Measurements from ENCODE around the gene FHOD3. TPM values are rescaled to one million over a fixed set of nuclear protein-coding genes. Genes with fewer than 3 reads are reported as not detected.

The FHOD3 gene
- total RNA-seq, 1 experiment from 2014 or later = 18.1 TPM

GRCh38 chr18:36398419-36398818 is 100.9 kb downstream of the FHOD3 start:
- ChIA-PET CTCF (no interaction called here), POLR2A (ENCODE audit: unreplicated experiment) (no interaction called here)
- H3K4me1 ChIP-seq (ENCODE audit: insufficient read depth, low read length) = no peaks in the 10 kb centered on the region
- TF ChIP-seq EZH2phosphoT487 (IDR thresholded peaks at IDR 0.05; ENCODE audit: borderline replicate concordance, low read length) (no peak), EZH2 (IDR thresholded peaks at IDR 0.05; ENCODE audit: low read length, unreplicated experiment) (no peak)
- TF ChIP-seq, protein P1, sequence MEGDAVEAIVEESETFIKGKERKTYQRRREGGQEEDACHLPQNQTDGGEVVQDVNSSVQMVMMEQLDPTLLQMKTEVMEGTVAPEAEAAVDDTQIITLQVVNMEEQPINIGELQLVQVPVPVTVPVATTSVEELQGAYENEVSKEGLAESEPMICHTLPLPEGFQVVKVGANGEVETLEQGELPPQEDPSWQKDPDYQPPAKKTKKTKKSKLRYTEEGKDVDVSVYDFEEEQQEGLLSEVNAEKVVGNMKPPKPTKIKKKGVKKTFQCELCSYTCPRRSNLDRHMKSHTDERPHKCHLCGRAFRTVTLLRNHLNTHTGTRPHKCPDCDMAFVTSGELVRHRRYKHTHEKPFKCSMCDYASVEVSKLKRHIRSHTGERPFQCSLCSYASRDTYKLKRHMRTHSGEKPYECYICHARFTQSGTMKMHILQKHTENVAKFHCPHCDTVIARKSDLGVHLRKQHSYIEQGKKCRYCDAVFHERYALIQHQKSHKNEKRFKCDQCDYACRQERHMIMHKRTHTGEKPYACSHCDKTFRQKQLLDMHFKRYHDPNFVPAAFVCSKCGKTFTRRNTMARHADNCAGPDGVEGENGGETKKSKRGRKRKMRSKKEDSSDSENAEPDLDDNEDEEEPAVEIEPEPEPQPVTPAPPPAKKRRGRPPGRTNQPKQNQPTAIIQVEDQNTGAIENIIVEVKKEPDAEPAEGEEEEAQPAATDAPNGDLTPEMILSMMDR (conservative IDR thresholded peaks at IDR 0.05; ENCODE audit: low read depth, low read length) = no peak
- H2AFZ ChIP-seq (ENCODE audit: low read length) = no peak overlapping the region
- H4K20me1 ChIP-seq (ENCODE audit: low read length) = no peaks in the 10 kb centered on the region
- H3K4me3 ChIP-seq (ENCODE audit: low read length) = no peak overlapping the region
- intact Hi-C loops (cut with micrococcal nuclease) = no loop called here
- H3K27me3 ChIP-seq (ENCODE audit: low read length) = no peaks in the 10 kb centered on the region
- no peak overlapping the region for H3K4me2 ChIP-seq (ENCODE audit: low read length)
- ATAC-seq = no peak
- H3F3A ChIP-seq (ENCODE audit: low read length, unreplicated experiment) = no peaks in the 10 kb centered on the region
- H3K9ac ChIP-seq (ENCODE audit: low read length) = no peak overlapping the region
- no peak for DNase-seq
- no peaks in the 10 kb centered on the region for H3K79me2 ChIP-seq (ENCODE audit: low read length)
- H3K9me3 ChIP-seq (ENCODE audit: low read length) = no peaks in the 10 kb centered on the region
- H3K9me2 ChIP-seq (replicated peaks; ENCODE audit: low read length) = no peaks in the 10 kb centered on the region
- H3K36me3 ChIP-seq (ENCODE audit: low read depth, low read length) = no peaks in the 10 kb centered on the region; the same call in 1 of the 2 replicates
- BruUV-seq (replicated peaks) = no TSS peak
- no peak overlapping the region for H3K27ac ChIP-seq (ENCODE audit: low read length)

DNA sequence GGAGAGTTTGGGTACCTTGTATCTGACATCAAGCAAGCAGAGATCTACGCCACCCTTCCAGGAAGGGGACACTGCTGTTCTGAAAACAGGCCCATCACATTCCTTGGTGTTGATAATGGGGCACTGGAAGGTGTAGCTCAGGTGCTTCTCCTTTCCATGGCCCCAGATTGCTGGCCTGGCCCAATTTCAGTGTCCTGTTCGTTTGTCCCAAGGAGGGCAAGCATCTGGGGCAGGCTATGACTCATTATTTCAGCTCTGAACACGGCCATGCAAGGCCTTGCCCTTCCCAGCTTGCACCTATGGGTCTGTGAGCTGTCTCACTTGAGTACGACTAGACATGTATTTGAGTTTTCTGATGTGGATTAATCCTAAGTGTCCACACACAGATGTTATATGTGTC is 101.5 kb downstream of the FHOD3 start:
- intact Hi-C loops (cut with micrococcal nuclease) = no loop called here
- DNase-seq (no peak), ATAC-seq (no peak)
- Histone ChIP-seq H3K27me3 (ENCODE audit: low read length) (no peaks in the 10 kb centered on the region), H3K4me2 (ENCODE audit: low read length) (no peak overlapping the region), H2AFZ (ENCODE audit: low read length) (no peak overlapping the region), H3K4me1 (ENCODE audit: insufficient read depth, low read length) (no peaks in the 10 kb centered on the region), H3K9me3 (ENCODE audit: low read length) (no peaks in the 10 kb centered on the region), H3K27ac (ENCODE audit: low read length) (no peak overlapping the region), H3K79me2 (ENCODE audit: low read length) (no peaks in the 10 kb centered on the region), H3K36me3 (ENCODE audit: low read depth, low read length) (no peaks in the 10 kb centered on the region; the same call in 1 of the 2 replicates), H3K9me2 (replicated peaks; ENCODE audit: low read length) (no peaks in the 10 kb centered on the region), H3K4me3 (ENCODE audit: low read length) (no peak overlapping the region), H3K9ac (ENCODE audit: low read length) (no peak overlapping the region), H3F3A (ENCODE audit: low read length, unreplicated experiment) (no peaks in the 10 kb centered on the region), H4K20me1 (ENCODE audit: low read length) (no peaks in the 10 kb centered on the region)
- ChIA-PET POLR2A (ENCODE audit: unreplicated experiment) (no interaction called here), CTCF (no interaction called here)
- TF ChIP-seq, protein P1 (conservative IDR thresholded peaks at IDR 0.05; ENCODE audit: low read depth, low read length) = no peak
- BruUV-seq (replicated peaks) = no TSS peak

GRCh38 chr18:36401462-36401861 is 103.9 kb downstream of the FHOD3 start:
- Histone ChIP-seq H3K36me3 (ENCODE audit: low read depth, low read length) (no peaks in the 10 kb centered on the region), H3K27me3 (ENCODE audit: low read length) (no peaks in the 10 kb centered on the region), H3K9me2 (replicated peaks; ENCODE audit: low read length) (no peaks in the 10 kb centered on the region), H4K20me1 (ENCODE audit: low read length) (no peaks in the 10 kb centered on the region), H2AFZ (ENCODE audit: low read length) (no peak overlapping the region), H3K9me3 (ENCODE audit: low read length) (no peaks in the 10 kb centered on the region), H3K27ac (ENCODE audit: low read length) (no peak overlapping the region), H3K4me2 (ENCODE audit: low read length) (no peak overlapping the region), H3K4me1 (ENCODE audit: insufficient read depth, low read length) (no peaks in the 10 kb centered on the region), H3F3A (ENCODE audit: low read length, unreplicated experiment) (no peaks in the 10 kb centered on the region), H3K4me3 (ENCODE audit: low read length) (no peak overlapping the region), H3K79me2 (ENCODE audit: low read length) (no peaks in the 10 kb centered on the region), H3K9ac (ENCODE audit: low read length) (no peak overlapping the region)
- BruUV-seq (replicated peaks) = no TSS peak
- ChIA-PET CTCF (no interaction called here), POLR2A (ENCODE audit: unreplicated experiment) (no interaction called here)
- DNase-seq (no peak), ATAC-seq (no peak)
- intact Hi-C loops (cut with micrococcal nuclease) = no loop called here
- TF ChIP-seq EZH2 (IDR thresholded peaks at IDR 0.05; ENCODE audit: low read length, unreplicated experiment) (no peak), EZH2phosphoT487 (IDR thresholded peaks at IDR 0.05; ENCODE audit: borderline replicate concordance, low read length) (no peak)
- TF ChIP-seq, protein P1 (conservative IDR thresholded peaks at IDR 0.05; ENCODE audit: low read depth, low read length) = no peak
